HEK293T (cell line): ENCODE data around the gene TNIK.
"Not testable (repeated sequence)": the region's sequence is repeated elsewhere in the genome, so short reads cannot be mapped to it uniquely, and the experiment has no call there.

Experiments used
- CTCF ChIA-PET: fragments of 350-600 bp; formaldehyde crosslinking; extraction: SDS; loops from one replicate; lab custom pipeline; 2021; ENCODE audit warnings: antibody characterized with exemption, inconsistent platforms; lab: Yijun Ruan, JAX
- POLR2A ChIA-PET: fragments of 350-600 bp; formaldehyde crosslinking; extraction: SDS; loops from one replicate; lab custom pipeline; 2020; ENCODE audit warnings: antibody characterized with exemption, inconsistent platforms; lab: Yijun Ruan, JAX
- DNase-seq: peaks from one replicate; pipeline ENCODE4 v3.0.0; 2012; ENCODE audit warnings: mixed read lengths; ENCODE audit errors: extremely low spot score
- ARNT ChIP-seq: fragments of 450-650 bp; IDR thresholded peaks from 2 replicates; pipeline ENCODE4 v1.6.1; 2017; ENCODE audit warnings: mild to moderate bottlenecking
- BHLHE40 ChIP-seq: fragments of 450-650 bp; IDR thresholded peaks from 2 replicates; pipeline ENCODE4 v1.6.1; 2016; ENCODE audit warnings: mild to moderate bottlenecking, moderate library complexity, borderline replicate concordance
- CTBP1 ChIP-seq: fragments of 450-650 bp; IDR thresholded peaks from 2 replicates; pipeline ENCODE4 v1.6.1; 2016; ENCODE audit warnings: borderline replicate concordance
- ELF4 ChIP-seq: fragments of 450-650 bp; IDR thresholded peaks from 2 replicates; pipeline ENCODE4 v1.6.1; 2017; ENCODE audit warnings: antibody characterized with exemption
- FOXK2 ChIP-seq: fragments of 450-650 bp; IDR thresholded peaks from 2 replicates; pipeline ENCODE4 v1.6.1; 2016; ENCODE audit warnings: mild to moderate bottlenecking
- FOXM1 ChIP-seq: fragments of 450-650 bp; IDR thresholded peaks from 2 replicates; pipeline ENCODE4 v1.6.1; 2017; ENCODE audit warnings: mild to moderate bottlenecking, borderline replicate concordance
- HDGF ChIP-seq: fragments of 450-650 bp; IDR thresholded peaks from 2 replicates; pipeline ENCODE4 v1.6.1; 2017; ENCODE audit warnings: antibody characterized with exemption, borderline replicate concordance
- L3MBTL2 ChIP-seq: fragments of 450-650 bp; conservative IDR thresholded peaks from 2 replicates; pipeline ENCODE4 v1.6.1; 2016; ENCODE audit warnings: mild to moderate bottlenecking
- LEF1 ChIP-seq: fragments of 450-650 bp; IDR thresholded peaks from 2 replicates; pipeline ENCODE4 v1.6.1; 2017; ENCODE audit warnings: mild to moderate bottlenecking, borderline replicate concordance
- NFRKB ChIP-seq: fragments of 450-650 bp; IDR thresholded peaks from 2 replicates; pipeline ENCODE4 v1.6.1; 2016; ENCODE audit warnings: mild to moderate bottlenecking, moderate library complexity
- SP1 ChIP-seq: fragments of 450-650 bp; IDR thresholded peaks from 2 replicates; pipeline ENCODE4 v1.6.1; 2017
- SUZ12 ChIP-seq: fragments of 450-650 bp; IDR thresholded peaks from 2 replicates; pipeline ENCODE4 v1.6.1; 2016; ENCODE audit warnings: mild to moderate bottlenecking
- TARDBP ChIP-seq: fragments of 450-650 bp; IDR thresholded peaks from 2 replicates; pipeline ENCODE4 v1.6.1; 2016
- ZNF384 ChIP-seq: fragments of 450-650 bp; IDR thresholded peaks from 2 replicates; pipeline ENCODE4 v1.6.1; 2016
- TF ChIP-seq, protein P1 (sequence below): fragments of 450-650 bp; IDR thresholded peaks from 2 replicates; pipeline ENCODE4 v1.6.1; 2016

Gene TNIK

DNA sequence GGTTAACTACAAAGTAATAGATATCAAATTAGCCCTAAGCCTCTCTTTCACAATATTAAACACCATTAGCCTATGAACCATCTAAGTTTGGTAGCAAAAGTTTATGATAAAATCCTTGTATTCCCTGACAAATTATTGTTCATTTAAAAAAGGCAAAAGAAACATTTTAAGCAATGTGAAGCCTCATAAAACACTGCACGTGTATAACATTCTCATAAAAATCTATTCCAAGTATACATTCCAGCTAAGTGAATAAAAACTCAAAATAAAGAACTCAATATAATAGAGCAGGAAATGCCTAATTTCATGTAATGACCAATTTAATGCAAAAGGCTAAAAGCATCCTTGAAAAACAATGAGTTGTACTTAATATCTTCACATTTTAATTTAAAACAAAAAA is 27.7 kb downstream of the TNIK start:
- DNase-seq = no peak
- ChIA-PET POLR2A (no interaction called here), CTCF (no interaction called here)
- TF ChIP-seq ARNT = no peak
- TF ChIP-seq LEF1 = no peak
- TF ChIP-seq FOXK2 = no peak
- TF ChIP-seq L3MBTL2 = no peak
- TF ChIP-seq FOXM1 = no peak
- no peak for TF ChIP-seq NFRKB
- no peak for TF ChIP-seq ZNF384
- no peak for TF ChIP-seq CTBP1
- TF ChIP-seq, protein P1, sequence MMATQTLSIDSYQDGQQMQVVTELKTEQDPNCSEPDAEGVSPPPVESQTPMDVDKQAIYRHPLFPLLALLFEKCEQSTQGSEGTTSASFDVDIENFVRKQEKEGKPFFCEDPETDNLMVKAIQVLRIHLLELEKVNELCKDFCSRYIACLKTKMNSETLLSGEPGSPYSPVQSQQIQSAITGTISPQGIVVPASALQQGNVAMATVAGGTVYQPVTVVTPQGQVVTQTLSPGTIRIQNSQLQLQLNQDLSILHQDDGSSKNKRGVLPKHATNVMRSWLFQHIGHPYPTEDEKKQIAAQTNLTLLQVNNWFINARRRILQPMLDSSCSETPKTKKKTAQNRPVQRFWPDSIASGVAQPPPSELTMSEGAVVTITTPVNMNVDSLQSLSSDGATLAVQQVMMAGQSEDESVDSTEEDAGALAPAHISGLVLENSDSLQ = no peak
- TF ChIP-seq HDGF = no peak
- TF ChIP-seq ELF4 = no peak
- no peak for TF ChIP-seq BHLHE40

DNA sequence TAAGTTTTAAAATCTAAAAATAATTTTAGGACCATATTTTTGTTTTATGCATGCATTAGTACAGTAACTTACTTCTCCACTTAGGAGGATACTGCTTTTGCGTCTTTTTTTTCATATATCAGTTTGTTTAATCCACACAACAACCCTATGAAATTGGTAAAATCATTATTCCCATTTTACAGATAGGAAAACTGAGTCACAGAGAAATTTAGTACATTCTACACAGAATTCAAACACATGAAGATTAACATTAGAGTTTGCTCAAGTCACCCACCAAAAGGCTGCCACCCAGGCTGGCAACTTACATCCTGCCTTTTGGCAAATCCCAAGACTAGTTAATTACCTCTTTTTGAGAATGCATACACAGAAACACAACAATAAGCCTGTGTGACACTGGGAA is 28.7 kb downstream of the TNIK start:
- TF ChIP-seq HDGF (no peak), NFRKB (no peak), ZNF384 (no peak), CTBP1 (no peak), LEF1 (no peak), ELF4 (no peak)
- CTCF ChIA-PET = no interaction called here

DNA sequence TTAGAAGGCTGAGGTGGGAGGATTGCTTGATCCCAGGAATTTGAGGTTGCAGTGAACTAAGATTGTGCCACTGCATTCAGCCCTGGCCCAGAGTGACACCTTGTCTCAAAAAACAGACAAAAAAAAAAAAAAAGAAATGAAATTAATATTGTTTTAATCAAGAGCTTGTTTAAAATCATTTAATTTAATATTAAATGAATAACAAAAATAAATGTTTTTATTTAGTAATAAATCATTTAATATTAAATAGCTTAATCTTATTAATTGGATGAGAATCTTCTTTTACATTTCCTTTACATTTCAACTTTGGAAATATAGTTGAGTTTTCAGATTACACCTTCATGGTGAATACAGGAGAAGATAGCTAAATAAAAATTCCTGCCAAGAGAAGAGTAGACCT is 29.7 kb downstream of the TNIK start:
- ChIA-PET CTCF (interaction anchor here (0.8 kb wide), 1 partner anchor 23 kb away, joined by 4 read pairs; no protein-coding TSS in a partner anchor), POLR2A (no interaction called here)
- TF ChIP-seq CTBP1 = no peak
- no peak for TF ChIP-seq TARDBP
- TF ChIP-seq FOXM1 = no peak
- no peak for DNase-seq

More for the DNA sequence above, 28.7 kb downstream of the TNIK start:
- no peak for DNase-seq
- POLR2A ChIA-PET = no interaction called here

DNA sequence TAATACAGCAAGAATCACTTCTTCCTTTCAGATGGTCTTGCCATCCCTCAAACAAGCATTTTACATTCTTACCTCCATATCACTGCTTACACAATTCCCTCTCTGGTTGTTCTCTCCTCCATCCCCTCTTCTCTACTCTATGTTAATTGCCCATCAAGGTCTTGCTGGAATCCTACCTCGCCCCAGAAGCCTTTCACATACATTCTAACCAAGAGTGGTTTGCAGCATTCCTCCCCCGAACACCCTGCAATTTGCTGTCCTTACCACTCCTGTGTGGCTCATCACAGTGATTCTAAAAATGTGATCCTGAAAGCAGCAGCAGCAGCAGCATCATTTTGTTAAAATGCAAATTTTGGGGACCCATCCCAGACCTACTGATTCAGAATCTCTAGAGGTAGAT is 30.6 kb downstream of the TNIK start:
- ChIA-PET POLR2A (no interaction called here), CTCF (no interaction called here)
- DNase-seq = no peak
- TF ChIP-seq FOXK2 (no peak), ARNT (no peak), BHLHE40 (no peak), SP1 (no peak), CTBP1 (no peak)
- TF ChIP-seq, protein P1 = no peak

DNA sequence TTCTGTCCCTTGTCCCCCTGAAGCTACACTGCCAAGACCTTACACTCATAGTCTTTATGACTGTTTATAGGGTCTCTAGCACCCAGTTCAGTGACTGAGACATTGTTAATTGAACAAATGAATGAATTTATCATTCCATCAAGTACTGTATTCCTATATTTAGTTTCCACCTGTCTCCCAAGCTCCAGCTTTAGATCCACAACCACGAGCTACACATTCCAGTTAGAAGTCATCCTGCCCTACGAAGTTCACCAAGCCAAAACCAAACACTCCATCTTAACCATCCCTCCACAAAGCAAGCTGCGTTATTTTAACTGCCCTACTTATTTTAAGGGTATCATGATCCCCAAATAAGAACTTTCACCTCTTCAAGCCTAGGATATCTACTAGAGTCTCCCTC is 31.3 kb downstream of the TNIK start:
- no peak for DNase-seq
- TF ChIP-seq HDGF = no peak
- no peak for TF ChIP-seq ZNF384
- no peak for TF ChIP-seq SUZ12
- no peak for TF ChIP-seq NFRKB
- TF ChIP-seq FOXM1 = no peak
- POLR2A ChIA-PET = no interaction called here
- CTCF ChIA-PET = interaction anchor here (1.2 kb wide), 1 partner anchor 10 kb away, joined by 3 read pairs; no protein-coding TSS in a partner anchor

DNA sequence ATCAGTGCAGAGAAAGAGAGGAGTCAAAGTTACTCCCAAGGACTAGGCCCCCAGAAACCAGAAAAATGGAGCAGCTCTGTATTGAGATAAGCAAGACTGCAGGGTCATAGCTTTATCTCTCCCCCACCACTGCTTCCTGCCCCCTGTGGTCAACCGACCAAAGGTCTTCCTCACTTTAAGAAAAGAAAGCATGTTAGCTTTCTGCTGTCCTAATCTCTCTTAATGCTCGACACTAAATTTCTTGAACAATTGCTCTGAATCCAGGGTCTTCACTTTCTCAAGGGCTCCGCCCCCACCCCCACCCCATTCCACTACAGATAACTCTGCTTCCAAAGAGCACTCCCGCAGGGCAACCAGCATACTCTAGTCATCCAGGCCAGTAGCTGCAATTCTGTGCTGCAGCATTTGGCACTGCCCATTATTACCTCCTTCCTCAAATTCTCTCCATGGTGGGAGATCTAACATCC is 31.9 kb downstream of the TNIK start:
- DNase-seq = no peak
- TF ChIP-seq ELF4 (no peak), HDGF (no peak), NFRKB (no peak), SP1 (no peak), ARNT (no peak), LEF1 (no peak), BHLHE40 (no peak), FOXM1 (no peak)
- CTCF ChIA-PET = interaction anchor here (1.2 kb wide), 1 partner anchor 10 kb away, joined by 3 read pairs; no protein-coding TSS in a partner anchor
- POLR2A ChIA-PET = no interaction called here

DNA sequence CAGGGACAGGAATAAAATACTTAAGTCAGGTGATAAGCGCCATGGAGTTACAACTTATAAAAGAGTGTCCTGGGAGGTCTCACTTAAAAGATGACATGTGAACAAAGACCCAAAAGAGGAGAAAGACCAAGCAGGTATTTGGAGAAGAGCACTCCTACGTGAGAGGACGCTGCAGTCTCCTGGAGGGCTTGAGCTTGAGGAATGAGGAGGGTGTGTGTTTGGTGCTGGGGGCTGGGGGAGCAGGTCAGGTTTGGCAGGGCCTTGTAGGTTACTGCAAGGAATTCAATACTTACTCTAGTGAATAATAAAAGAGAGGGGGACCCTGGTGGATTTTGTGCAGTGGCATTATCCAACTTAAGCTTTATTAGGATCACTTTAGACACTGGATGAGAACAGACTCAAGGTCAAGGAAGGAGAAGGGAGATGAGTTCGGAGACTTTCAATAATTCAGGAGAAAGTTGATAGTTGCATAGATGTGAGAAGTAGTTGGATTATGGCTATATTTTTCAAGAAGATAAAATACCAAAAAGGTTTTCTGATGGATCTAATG is 32.4 kb downstream of the TNIK start:
- POLR2A ChIA-PET = no interaction called here
- CTCF ChIA-PET = no interaction called here
- TF ChIP-seq ELF4 (no peak), ZNF384 (no peak), SP1 (no peak), SUZ12 (no peak), TARDBP (no peak), ARNT (no peak), L3MBTL2 (no peak), BHLHE40 (no peak), CTBP1 (no peak), HDGF (no peak)
- TF ChIP-seq, protein P1 = no peak
- no peak for DNase-seq

DNA sequence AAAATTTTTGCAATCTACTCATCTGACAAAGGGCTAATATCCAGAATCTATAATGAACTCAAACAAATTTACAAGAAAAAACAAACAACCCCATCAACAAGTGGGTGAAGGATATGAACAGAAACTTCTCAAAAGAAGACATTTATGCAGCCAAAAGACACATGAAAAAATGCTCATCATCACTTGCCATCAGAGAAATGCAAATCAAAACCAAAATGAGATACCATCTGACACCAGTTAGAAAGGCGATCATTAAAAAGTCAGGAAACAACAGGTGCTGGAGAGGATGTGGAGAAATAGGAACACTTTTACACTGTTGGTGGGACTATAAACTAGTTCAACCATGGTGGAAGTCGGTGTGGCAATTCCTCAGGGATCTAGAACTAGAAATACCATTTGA is 36.1 kb downstream of the TNIK start:
- DNase-seq, CTCF ChIA-PET, POLR2A ChIA-PET: not testable (repeated sequence)

DNA sequence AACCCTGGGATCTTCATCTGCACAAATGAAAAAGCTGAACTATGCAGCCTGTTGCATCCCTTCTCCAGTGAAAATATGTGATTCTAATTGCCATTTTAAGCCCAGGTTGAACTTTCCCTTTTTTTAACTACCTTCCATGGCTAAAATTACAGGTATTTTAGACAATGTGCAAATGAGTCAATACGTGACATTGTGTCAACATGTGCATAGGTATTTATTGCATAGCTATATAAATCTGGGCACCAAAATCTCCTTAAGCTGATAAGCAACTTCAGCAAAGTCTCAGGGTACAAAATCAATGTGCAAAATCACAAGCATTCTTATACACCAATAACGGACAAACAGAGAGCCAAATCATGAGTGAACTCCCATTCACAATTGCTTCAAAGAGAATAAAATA is 37.4 kb downstream of the TNIK start:
- DNase-seq, POLR2A ChIA-PET, CTCF ChIA-PET: not testable (repeated sequence)
